ENCODE data around the gene DAGLA.

DAGLA gene

GRCh38 chr11:61690706-61691379, 10.7 kb downstream of the DAGLA start:
- DNase-seq = no peak
- no peak overlapping the region for H2AFZ ChIP-seq (ENCODE audit: low read length)
- no peaks in the 10 kb centered on the region for H4K20me1 ChIP-seq (ENCODE audit: insufficient read depth, low read length)
- no peaks in the 10 kb centered on the region for H3K79me2 ChIP-seq (ENCODE audit: low read length)
- H3K27me3 ChIP-seq (replicated peaks; ENCODE audit: insufficient read depth, low read length) = peaks cover 99% of the 10 kb centered on the region
- no peaks in the 10 kb centered on the region for H3K36me3 ChIP-seq (replicated peaks; ENCODE audit: insufficient read depth, low read length)
- H3K9ac ChIP-seq (ENCODE audit: low read length) = no peak overlapping the region
- no peak overlapping the region for H3K4me2 ChIP-seq (ENCODE audit: low read depth, low read length)
- no peaks in the 10 kb centered on the region for H3F3A ChIP-seq (ENCODE audit: insufficient read depth, low read length)
- no peak for TF ChIP-seq CTCF (IDR thresholded peaks at IDR 0.05; ENCODE audit: low read length)
- TF ChIP-seq EZH2phosphoT487 (IDR thresholded peaks at IDR 0.05; ENCODE audit: low read length) = no peak
- TF ChIP-seq EZH2 (optimal IDR thresholded peaks at IDR 0.05; ENCODE audit: low read depth, low read length) = no peak
- H3K4me1 ChIP-seq (ENCODE audit: low read length) = no peaks in the 10 kb centered on the region
- H3K9me2 ChIP-seq (replicated peaks; ENCODE audit: insufficient read depth, low read length) = no peaks in the 10 kb centered on the region
- H3K27ac ChIP-seq (ENCODE audit: low read length) = no peak overlapping the region
- H3K4me3 ChIP-seq (ENCODE audit: low read length) = no peak overlapping the region
- no peaks in the 10 kb centered on the region for H3K9me3 ChIP-seq (replicated peaks; ENCODE audit: insufficient read depth, low read length)

- no peaks in the 10 kb centered on the region for H3K9me2 ChIP-seq (replicated peaks; ENCODE audit: insufficient read depth, low read length)
- peaks cover 94% of the 10 kb centered on the region for H3K27me3 ChIP-seq (replicated peaks; ENCODE audit: insufficient read depth, low read length)
- H3K79me2 ChIP-seq (ENCODE audit: low read length) = no peaks in the 10 kb centered on the region
- no peak for TF ChIP-seq CTCF (IDR thresholded peaks at IDR 0.05; ENCODE audit: low read length)
- no peak for TF ChIP-seq EZH2phosphoT487 (IDR thresholded peaks at IDR 0.05; ENCODE audit: low read length)
- no peak for TF ChIP-seq EZH2 (optimal IDR thresholded peaks at IDR 0.05; ENCODE audit: low read depth, low read length)
- no peak overlapping the region for H3K4me2 ChIP-seq (ENCODE audit: low read depth, low read length)
- no peaks in the 10 kb centered on the region for H4K20me1 ChIP-seq (ENCODE audit: insufficient read depth, low read length)
- H3K4me3 ChIP-seq (ENCODE audit: low read length) = no peak overlapping the region
- H2AFZ ChIP-seq (ENCODE audit: low read length) = no peak overlapping the region
- no peak overlapping the region for H3K9ac ChIP-seq (ENCODE audit: low read length)
- no peaks in the 10 kb centered on the region for H3K4me1 ChIP-seq (ENCODE audit: low read length)
- H3K27ac ChIP-seq (ENCODE audit: low read length) = no peak overlapping the region
- H3K9me3 ChIP-seq (replicated peaks; ENCODE audit: insufficient read depth, low read length) = no peaks in the 10 kb centered on the region
- no peaks in the 10 kb centered on the region for H3F3A ChIP-seq (ENCODE audit: insufficient read depth, low read length)
- H3K36me3 ChIP-seq (replicated peaks; ENCODE audit: insufficient read depth, low read length) = no peaks in the 10 kb centered on the region
- DNase-seq = no peak
These were observed 11.4 kb downstream of the DAGLA start for GRCh38 chr11:61691380-61692156.

- H3K27me3 ChIP-seq (replicated peaks; ENCODE audit: insufficient read depth, low read length) = peaks cover 88% of the 10 kb centered on the region
- no peaks in the 10 kb centered on the region for H3F3A ChIP-seq (ENCODE audit: insufficient read depth, low read length)
- H3K9me3 ChIP-seq (replicated peaks; ENCODE audit: insufficient read depth, low read length) = no peaks in the 10 kb centered on the region
- no peak overlapping the region for H2AFZ ChIP-seq (ENCODE audit: low read length)
- no peaks in the 10 kb centered on the region for H3K79me2 ChIP-seq (ENCODE audit: low read length)
- no peak overlapping the region for H3K27ac ChIP-seq (ENCODE audit: low read length)
- no peaks in the 10 kb centered on the region for H3K4me1 ChIP-seq (ENCODE audit: low read length)
- no peak overlapping the region for H3K4me3 ChIP-seq (ENCODE audit: low read length)
- no peaks in the 10 kb centered on the region for H3K9me2 ChIP-seq (replicated peaks; ENCODE audit: insufficient read depth, low read length)
- H3K36me3 ChIP-seq (replicated peaks; ENCODE audit: insufficient read depth, low read length) = no peaks in the 10 kb centered on the region
- H3K9ac ChIP-seq (ENCODE audit: low read length) = no peak overlapping the region
- H4K20me1 ChIP-seq (ENCODE audit: insufficient read depth, low read length) = no peaks in the 10 kb centered on the region
- no peak for DNase-seq
- TF ChIP-seq EZH2 (optimal IDR thresholded peaks at IDR 0.05; ENCODE audit: low read depth, low read length) (no peak), EZH2phosphoT487 (IDR thresholded peaks at IDR 0.05; ENCODE audit: low read length) (no peak), CTCF (IDR thresholded peaks at IDR 0.05; ENCODE audit: low read length) (no peak)
- H3K4me2 ChIP-seq (ENCODE audit: low read depth, low read length) = no peak overlapping the region
These were observed 13.9 kb downstream of the DAGLA start for GRCh38 chr11:61693922-61694601.

All from MM.1S (cell line).